Mesendoderm (in vitro differentiated cells): ENCODE data around the gene TNFAIP8L1.

Source experiments
- DNase-seq: peaks from one replicate; pipeline ENCODE4 v3.0.0; 2013
- H2AK5ac ChIP-seq: 2 replicates; pipeline ENCODE4 v1.6.1; 2013; ENCODE audit warnings: low read length, inconsistent platforms
- H2BK120ac ChIP-seq: 2 replicates; pipeline ENCODE4 v1.6.1; 2013; ENCODE audit warnings: low read depth, mild to moderate bottlenecking, low read length, moderate library complexity, mixed read lengths
- H2BK15ac ChIP-seq: replicated peaks from 2 replicates; pipeline ENCODE4 v1.6.1; 2013; ENCODE audit warnings: low read depth, mild to moderate bottlenecking, moderate library complexity
- H2BK5ac ChIP-seq: 2 replicates; pipeline ENCODE4 v1.6.1; 2013; ENCODE audit warnings: low read length, inconsistent platforms
- H3K18ac ChIP-seq: 2 replicates; pipeline ENCODE4 v1.6.1; 2013; ENCODE audit warnings: mild to moderate bottlenecking, low read length, mixed read lengths
- H3K23ac ChIP-seq: one replicate; pipeline ENCODE4 v1.6.1; 2013; ENCODE audit warnings: low read length
- H3K27ac ChIP-seq: 2 replicates; pipeline ENCODE4 v1.5.1; 2013; ENCODE audit warnings: low read depth, mild to moderate bottlenecking, inconsistent platforms, low read length, moderate library complexity
- H3K27me3 ChIP-seq: 2 replicates; pipeline ENCODE4 v1.6.1; 2013; ENCODE audit warnings: low read length, control low read depth, mild to moderate bottlenecking, inconsistent platforms; ENCODE audit not compliant: insufficient read depth, poor library complexity
- H3K36me3 ChIP-seq: 2 replicates; pipeline ENCODE4 v1.6.1; 2013; ENCODE audit warnings: low read length, inconsistent platforms; ENCODE audit not compliant: control insufficient read depth, insufficient read depth
- H3K4ac ChIP-seq: one replicate; pipeline ENCODE4 v1.6.1; 2013; ENCODE audit warnings: low read depth, mild to moderate bottlenecking, low read length, moderate library complexity
- H3K4me1 ChIP-seq: 2 replicates; pipeline ENCODE4 v1.6.1; 2013; ENCODE audit warnings: low read depth, low read length, inconsistent platforms; ENCODE audit not compliant: control insufficient read depth
- H3K4me2 ChIP-seq: 2 replicates; pipeline ENCODE4 v1.6.1; 2013; ENCODE audit warnings: low read length
- H3K4me3 ChIP-seq: 2 replicates; pipeline ENCODE4 v1.5.1; 2013; ENCODE audit warnings: mild to moderate bottlenecking, low read length
- H3K56ac ChIP-seq: one replicate; pipeline ENCODE4 v1.6.1; 2013; ENCODE audit warnings: low read length
- H3K79me1 ChIP-seq: 2 replicates; pipeline ENCODE4 v1.6.1; 2013; ENCODE audit warnings: low read length, inconsistent platforms
- H3K79me2 ChIP-seq: 2 replicates; pipeline ENCODE4 v1.6.1; 2013; ENCODE audit warnings: mild to moderate bottlenecking, low read length; ENCODE audit not compliant: control insufficient read depth, insufficient read depth
- H3K9ac ChIP-seq: 2 replicates; pipeline ENCODE4 v1.6.1; 2013; ENCODE audit warnings: low read length, inconsistent platforms
- H4K5ac ChIP-seq: one replicate; pipeline ENCODE4 v1.6.1; 2013; ENCODE audit warnings: low read length
- H4K8ac ChIP-seq: one replicate; pipeline ENCODE4 v1.6.1; 2013; ENCODE audit warnings: low read depth, mild to moderate bottlenecking, control low read depth, low read length, moderate library complexity
- WGBS: extraction: QIAGEN DNeasy Blood & Tissue Kit; methylation state at CpG from one replicate; pipeline ENCODE4 v1.1.7; 2013; ENCODE audit warnings: low lambda C conversion rate, missing lambda C conversion rate; ENCODE audit not compliant: insufficient coverage; ENCODE audit errors: extremely low coverage; 5-methylcytosine and 5-hydroxymethylcytosine counted together

Gene TNFAIP8L1

DNA sequence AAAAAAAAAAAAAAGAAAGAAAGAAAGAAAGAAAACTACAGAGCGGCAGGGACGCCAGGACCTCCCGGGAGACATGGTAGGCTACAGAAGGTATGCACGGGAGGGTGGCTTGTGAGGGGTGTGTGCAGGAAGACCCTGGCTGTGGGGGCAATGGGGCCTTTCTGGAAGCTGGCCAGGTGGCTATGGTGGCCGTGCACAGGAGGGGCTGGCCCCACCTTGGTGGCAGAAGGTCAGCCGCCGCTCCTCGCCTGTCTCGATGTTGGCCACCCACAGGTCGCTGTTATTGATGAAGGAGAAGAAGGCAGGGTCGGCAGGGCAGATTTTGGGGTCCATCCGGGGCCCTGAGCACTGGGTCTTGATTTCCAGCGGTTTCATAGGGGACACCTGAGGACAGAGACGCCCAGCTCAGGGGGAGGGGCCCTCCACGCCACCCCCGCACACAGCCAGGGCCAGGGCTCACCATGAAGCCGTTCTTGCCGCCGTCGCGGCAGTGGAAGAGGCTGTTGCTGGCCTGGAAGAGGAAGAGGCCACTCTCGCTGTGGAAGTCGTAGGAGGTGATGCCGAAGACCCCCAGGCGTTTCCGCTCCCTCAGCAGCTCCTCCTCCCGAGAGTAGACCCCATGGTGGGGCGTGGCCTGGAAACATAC lies 64.5 kb downstream of the TNFAIP8L1 start:
- Histone ChIP-seq H3K79me2 (no peaks in the 10 kb centered on the region), H4K8ac (no peak overlapping the region), H3K36me3 (peaks cover 10% of the 10 kb centered on the region), H3K18ac (no peak overlapping the region), H3K23ac (no peak overlapping the region), H2BK120ac (no peak overlapping the region), H3K27ac (no peak overlapping the region), H2BK15ac (no peak overlapping the region), H3K56ac (no peak overlapping the region), H3K4ac (no peak overlapping the region), H3K4me2 (no peak overlapping the region), H3K4me1 (no peaks in the 10 kb centered on the region), H2AK5ac (no peak overlapping the region), H2BK5ac (no peak overlapping the region), H3K27me3 (no peaks in the 10 kb centered on the region), H3K9ac (no peak overlapping the region), H3K79me1 (no peaks in the 10 kb centered on the region), H4K5ac (no peak overlapping the region), H3K4me3 (no peak overlapping the region)
- DNase-seq = no peak
- no CpG with 5 or more reads among the region's 28 CpGs for WGBS

DNA sequence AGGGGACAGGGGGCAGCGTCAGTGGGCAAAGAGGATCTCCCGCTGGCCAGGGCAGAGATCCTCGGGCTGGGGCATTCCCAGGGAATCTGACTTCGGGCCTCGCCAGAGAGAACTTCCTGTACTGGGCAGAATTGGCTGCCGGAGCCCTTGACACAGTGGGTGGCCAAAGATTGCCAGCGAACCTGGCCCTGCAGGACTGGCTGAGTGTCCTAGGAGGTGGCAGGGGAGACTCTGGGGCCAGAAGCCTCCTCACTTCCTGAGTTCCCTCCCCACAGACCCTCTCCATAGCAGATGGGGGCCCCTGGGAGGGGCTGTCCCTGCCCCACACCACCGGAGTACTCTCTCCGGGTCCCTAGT lies 65.0 kb downstream of the TNFAIP8L1 start:
- Histone ChIP-seq H4K5ac (no peak overlapping the region), H3K4me3 (no peak overlapping the region), H2AK5ac (no peak overlapping the region), H3K18ac (no peak overlapping the region), H3K79me1 (no peaks in the 10 kb centered on the region), H3K36me3 (peaks cover 10% of the 10 kb centered on the region), H3K56ac (no peak overlapping the region), H3K27ac (no peak overlapping the region), H3K4me2 (no peak overlapping the region), H3K4ac (no peak overlapping the region), H4K8ac (no peak overlapping the region), H2BK120ac (no peak overlapping the region), H3K9ac (no peak overlapping the region), H3K79me2 (no peaks in the 10 kb centered on the region), H3K4me1 (no peaks in the 10 kb centered on the region), H3K27me3 (no peaks in the 10 kb centered on the region), H2BK5ac (no peak overlapping the region), H3K23ac (no peak overlapping the region), H2BK15ac (no peak overlapping the region)
- no peak for DNase-seq
- no CpG with 5 or more reads among the region's 9 CpGs for WGBS
